Mesothelial cell of epicardium (in vitro differentiated cells): ENCODE measurements around the gene ISL1. TPM values are rescaled to one million over a fixed set of nuclear protein-coding genes. Genes with fewer than 3 reads are reported as not detected.
A peak's percentile ranks its signal among the peaks of the same experiment; 100 is the strongest.

ENCODE experiments used
- DNase-seq, 2 experiments: peaks; one replicate each; pipeline ENCODE4 v3.0.0; 2021; ENCODE audit warnings: low spot score in 2 of 2; ENCODE audit not compliant: unreplicated experiment in 2 of 2
- H3K27ac Mint-ChIP-seq: 2 replicates; pipeline ENCODE4 v1.8.0; 2021; ENCODE audit warnings: mixed read lengths
- H3K27me3 Mint-ChIP-seq: 2 replicates; pipeline ENCODE4 v1.8.0; 2021; ENCODE audit warnings: low read depth, mixed read lengths
- H3K36me3 Mint-ChIP-seq: 2 replicates; pipeline ENCODE4 v1.8.0; 2021; ENCODE audit warnings: mixed read lengths
- H3K4me1 Mint-ChIP-seq: 2 replicates; pipeline ENCODE4 v1.8.0; 2021; ENCODE audit warnings: mixed read lengths
- H3K4me3 Mint-ChIP-seq: 2 replicates; pipeline ENCODE4 v1.8.0; 2021; ENCODE audit warnings: mild to moderate bottlenecking, moderate library complexity, mixed read lengths
- H3K9me3 Mint-ChIP-seq: 2 replicates; pipeline ENCODE4 v1.8.0; 2021; ENCODE audit warnings: mixed read lengths
- CTCF ChIP-seq: fragments of 200-600 bp; sonication (generic); IDR thresholded peaks from one replicate; pipeline ENCODE4 v1.5.0; 2021; ENCODE audit warnings: antibody characterized with exemption; ENCODE audit not compliant: unreplicated experiment
- total RNA-seq: library from RNA; stranded (reverse); gene quantifications from 3 replicates; pipeline ENCODE4 v1.2.1, GENCODE V29; 2021

ISL1 gene
- total RNA-seq, 1 donor from 2014 or later = 13.7 TPM

GRCh38 chr5:51394609-51395008, 11.4 kb downstream of the ISL1 start:
- H3K27ac Mint-ChIP-seq = no peak overlapping the region
- no peak overlapping the region for H3K4me3 Mint-ChIP-seq
- peaks cover 8% of the 10 kb centered on the region for H3K36me3 Mint-ChIP-seq
- DNase-seq = no peak
- no peaks in the 10 kb centered on the region for H3K9me3 Mint-ChIP-seq
- peaks cover 66% of the 10 kb centered on the region for H3K4me1 Mint-ChIP-seq
- no peak for TF ChIP-seq CTCF
- peaks cover 44% of the 10 kb centered on the region for H3K27me3 Mint-ChIP-seq

- Mint-ChIP-seq H3K27me3 (peaks cover 48% of the 10 kb centered on the region), H3K4me3 (no peak overlapping the region), H3K9me3 (no peaks in the 10 kb centered on the region), H3K4me1 (peaks cover 67% of the 10 kb centered on the region), H3K27ac (no peak overlapping the region), H3K36me3 (peaks cover 8% of the 10 kb centered on the region)
- DNase-seq = no peak
- no peak for TF ChIP-seq CTCF
These were observed 12.0 kb downstream of the ISL1 start for GRCh38 chr5:51395245-51395644.

- Mint-ChIP-seq H3K4me3 (no peak overlapping the region), H3K27me3 (peaks cover 46% of the 10 kb centered on the region), H3K4me1 (peaks cover 65% of the 10 kb centered on the region), H3K36me3 (peaks cover 8% of the 10 kb centered on the region), H3K9me3 (no peaks in the 10 kb centered on the region), H3K27ac (peak overlapping the region; percentile 3)
- no peak for TF ChIP-seq CTCF
- DNase-seq = no peak
These were observed 12.6 kb downstream of the ISL1 start for GRCh38 chr5:51395666-51396356.

GRCh38 chr5:51396797-51397196, 13.5 kb downstream of the ISL1 start:
- H3K9me3 Mint-ChIP-seq = no peaks in the 10 kb centered on the region
- peaks cover 64% of the 10 kb centered on the region for H3K4me1 Mint-ChIP-seq
- peaks cover 41% of the 10 kb centered on the region for H3K27me3 Mint-ChIP-seq
- TF ChIP-seq CTCF = no peak
- H3K4me3 Mint-ChIP-seq = no peak overlapping the region
- no peak for DNase-seq
- peak overlapping the region; percentile 51 for H3K27ac Mint-ChIP-seq
- H3K36me3 Mint-ChIP-seq = peaks cover 6% of the 10 kb centered on the region

GRCh38 chr5:51397996-51398395, 14.7 kb downstream of the ISL1 start:
- H3K36me3 Mint-ChIP-seq = peaks cover 4% of the 10 kb centered on the region
- no peak for TF ChIP-seq CTCF
- peaks cover 56% of the 10 kb centered on the region for H3K4me1 Mint-ChIP-seq
- peak overlapping the region; percentile 26 for H3K4me3 Mint-ChIP-seq
- H3K9me3 Mint-ChIP-seq = no peaks in the 10 kb centered on the region
- H3K27me3 Mint-ChIP-seq = peaks cover 42% of the 10 kb centered on the region
- DNase-seq = no peak
- peak overlapping the region; percentile 89 for H3K27ac Mint-ChIP-seq
